GM18520 (cell line): ENCODE results near the gene ZNF512B.
"Not testable (repeated sequence)": the region's sequence is repeated elsewhere in the genome, so short reads cannot be mapped to it uniquely, and the experiment has no call there.

Experiments used
- ATAC-seq: cut with Tn5 transposase; IDR thresholded peaks from one replicate; pipeline ENCODE4 v1.9.1; 2021; ENCODE audit not compliant: unreplicated experiment

ZNF512B gene

DNA sequence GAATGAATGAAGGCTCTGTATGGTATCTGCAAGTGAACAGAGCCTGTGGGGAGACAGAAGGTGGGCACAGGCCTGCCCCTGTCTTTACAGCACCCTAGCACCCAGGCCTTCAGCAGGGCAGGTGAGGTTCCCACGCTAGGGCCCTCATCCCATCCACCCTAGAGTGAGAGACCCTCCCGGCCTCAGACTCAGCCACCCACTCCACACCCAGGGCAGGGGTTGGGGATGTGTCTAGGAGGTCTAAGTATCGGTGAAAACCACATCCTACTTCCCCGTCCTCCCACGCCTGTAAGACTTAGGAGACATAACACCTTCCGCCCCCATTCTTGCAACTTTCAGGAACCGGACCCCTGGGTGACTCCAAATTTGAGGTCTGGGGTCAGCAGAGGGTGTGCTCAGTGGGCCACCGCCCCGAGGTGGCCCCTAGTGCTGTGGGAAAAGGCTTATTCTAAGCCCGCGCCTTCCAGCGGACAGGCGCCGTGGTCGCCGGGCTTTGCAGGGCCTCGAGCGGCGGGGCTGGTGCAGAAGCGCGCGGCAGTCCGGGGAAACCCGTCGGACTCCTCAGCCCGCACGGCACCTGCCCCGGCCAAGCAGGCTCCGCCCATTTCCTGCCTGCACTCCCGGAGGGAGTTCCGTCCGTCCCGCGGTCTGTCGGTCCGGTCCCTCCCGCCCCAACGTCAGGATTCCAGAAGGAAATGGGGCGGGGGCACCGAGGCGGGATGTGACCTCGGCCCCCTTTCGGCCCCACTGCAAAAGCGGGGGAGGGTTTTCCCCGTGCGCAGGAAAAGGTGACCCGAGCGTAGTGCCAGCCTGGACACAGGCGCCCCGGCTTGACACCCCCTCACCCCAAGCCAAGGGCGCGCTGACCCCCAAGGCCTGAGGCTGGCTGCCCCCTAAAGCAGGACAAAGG lies 8.8 kb upstream of the ZNF512B start:
- ATAC-seq, result no peak

DNA sequence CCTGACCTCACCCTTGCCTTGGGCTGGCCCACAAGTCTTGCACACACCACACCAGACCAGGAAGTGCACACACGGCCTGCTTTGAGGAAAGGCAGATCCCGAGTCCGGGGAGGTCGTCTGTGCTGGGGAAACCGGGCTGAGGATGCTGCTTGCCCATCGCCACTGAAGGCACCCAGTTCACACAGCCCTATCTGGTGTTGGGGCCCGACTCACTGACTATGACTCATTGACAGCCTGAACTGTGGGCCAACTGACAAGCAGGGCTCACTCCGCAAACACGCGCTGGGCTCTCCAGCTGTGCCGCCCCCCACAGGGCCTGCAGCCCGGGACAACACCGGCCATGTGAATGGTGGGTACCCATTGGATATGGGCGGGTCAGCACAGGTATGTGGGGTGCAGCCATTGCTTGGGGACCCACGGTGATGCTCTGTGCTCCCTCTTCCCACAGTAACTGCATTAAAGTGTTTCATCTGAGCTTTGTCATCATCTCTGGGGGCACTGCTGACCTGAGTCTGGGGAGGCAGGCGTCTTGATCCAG lies 8.1 kb upstream of the ZNF512B start:
- ATAC-seq, result no peak

DNA sequence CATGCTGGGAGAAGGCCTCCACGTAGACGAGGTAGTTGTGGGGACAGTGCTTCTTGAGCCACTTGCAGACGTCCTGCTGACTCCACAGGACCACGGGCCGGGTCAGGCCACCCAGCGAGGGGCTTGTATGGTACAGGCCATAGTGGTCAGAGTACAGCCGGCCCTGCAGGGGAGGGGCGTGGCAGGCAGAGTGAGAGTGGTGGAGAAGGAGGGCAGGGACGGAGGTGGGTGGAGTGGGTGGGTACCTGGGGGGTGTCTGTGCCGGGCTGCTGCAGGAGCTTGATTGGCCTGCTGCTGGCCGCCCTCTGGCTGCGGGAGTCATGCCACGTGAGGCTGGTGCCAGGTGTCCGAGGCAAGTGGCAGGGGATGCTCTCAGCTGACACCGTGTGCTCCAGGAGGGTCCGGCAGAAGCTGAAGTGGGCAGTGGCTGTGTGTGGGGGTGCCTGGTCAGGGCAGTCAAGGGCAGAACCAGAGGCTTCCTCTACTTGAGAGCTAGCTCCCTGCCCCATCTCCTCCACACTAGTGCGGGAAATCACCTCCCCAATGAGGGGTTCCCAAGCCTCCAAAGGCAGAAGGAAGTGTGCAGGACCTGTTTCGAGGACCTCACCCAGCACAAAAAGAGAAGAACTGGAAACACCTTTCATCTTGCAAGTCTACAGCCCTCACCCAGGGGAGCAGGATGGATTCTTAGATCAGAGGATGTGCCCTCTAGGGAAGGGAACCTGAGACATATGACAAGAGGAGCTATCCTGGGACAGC lies 7.4 kb upstream of the ZNF512B start:
- ATAC-seq, result no peak

DNA sequence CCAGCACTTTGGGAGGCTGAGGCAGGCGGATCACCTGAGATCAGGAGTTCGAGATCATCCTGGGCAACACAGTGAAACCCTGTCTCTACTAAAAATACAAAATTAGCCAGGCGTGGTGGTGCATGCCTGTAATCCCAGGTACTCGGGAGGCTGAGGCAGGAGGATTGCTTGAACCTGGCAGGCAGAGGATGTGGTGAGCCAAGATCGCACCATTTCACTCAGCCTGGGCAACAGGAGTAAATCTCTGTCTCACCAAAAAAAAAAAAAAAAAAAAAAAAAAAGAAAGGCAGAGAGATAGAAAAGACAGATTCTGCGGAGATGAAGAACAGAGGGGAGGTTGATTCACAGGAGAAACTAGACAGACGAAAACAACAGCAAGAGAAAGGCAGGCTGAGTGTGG lies 6.8 kb upstream of the ZNF512B start:
- ATAC-seq, result not testable (repeated sequence)

DNA sequence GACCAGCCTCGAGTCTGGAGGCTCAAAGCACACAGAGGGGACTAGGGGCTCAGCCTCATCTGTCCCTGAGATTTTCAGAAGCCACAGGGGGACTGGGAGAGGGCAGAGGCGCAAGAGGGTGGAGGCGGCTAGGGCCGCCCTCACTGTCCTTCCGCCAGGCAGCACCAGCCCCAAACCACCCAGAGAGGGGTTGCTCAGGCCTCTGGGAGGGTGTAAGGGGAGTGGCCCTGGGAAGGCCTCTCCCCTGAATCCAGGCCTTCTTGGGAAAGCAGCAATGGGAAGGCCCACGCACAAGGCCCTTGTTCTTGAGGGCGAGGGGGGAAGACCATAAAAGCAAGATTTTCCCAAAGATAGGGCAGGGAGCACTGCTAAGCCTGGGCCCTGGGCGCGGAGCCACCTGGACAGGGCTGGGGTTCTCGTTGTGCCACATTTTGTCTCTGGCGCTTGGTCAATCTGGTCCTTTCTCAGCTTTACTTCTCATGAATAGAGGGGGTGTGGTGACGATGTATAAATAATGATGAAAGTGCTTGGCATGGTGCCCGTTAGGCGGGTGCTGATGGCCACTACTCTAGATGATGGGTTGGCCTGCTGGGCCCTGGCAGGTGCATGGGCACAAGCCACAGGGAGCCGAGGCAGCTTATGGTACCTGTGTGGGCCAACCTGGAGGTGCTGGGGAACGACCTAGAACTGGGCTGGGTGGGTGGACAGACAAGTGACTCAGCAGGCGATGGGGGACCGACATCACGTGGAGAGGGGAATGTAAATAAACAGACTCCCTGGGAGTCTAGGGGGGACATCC lies 4.9 kb upstream of the ZNF512B start:
- ATAC-seq, result no peak

DNA sequence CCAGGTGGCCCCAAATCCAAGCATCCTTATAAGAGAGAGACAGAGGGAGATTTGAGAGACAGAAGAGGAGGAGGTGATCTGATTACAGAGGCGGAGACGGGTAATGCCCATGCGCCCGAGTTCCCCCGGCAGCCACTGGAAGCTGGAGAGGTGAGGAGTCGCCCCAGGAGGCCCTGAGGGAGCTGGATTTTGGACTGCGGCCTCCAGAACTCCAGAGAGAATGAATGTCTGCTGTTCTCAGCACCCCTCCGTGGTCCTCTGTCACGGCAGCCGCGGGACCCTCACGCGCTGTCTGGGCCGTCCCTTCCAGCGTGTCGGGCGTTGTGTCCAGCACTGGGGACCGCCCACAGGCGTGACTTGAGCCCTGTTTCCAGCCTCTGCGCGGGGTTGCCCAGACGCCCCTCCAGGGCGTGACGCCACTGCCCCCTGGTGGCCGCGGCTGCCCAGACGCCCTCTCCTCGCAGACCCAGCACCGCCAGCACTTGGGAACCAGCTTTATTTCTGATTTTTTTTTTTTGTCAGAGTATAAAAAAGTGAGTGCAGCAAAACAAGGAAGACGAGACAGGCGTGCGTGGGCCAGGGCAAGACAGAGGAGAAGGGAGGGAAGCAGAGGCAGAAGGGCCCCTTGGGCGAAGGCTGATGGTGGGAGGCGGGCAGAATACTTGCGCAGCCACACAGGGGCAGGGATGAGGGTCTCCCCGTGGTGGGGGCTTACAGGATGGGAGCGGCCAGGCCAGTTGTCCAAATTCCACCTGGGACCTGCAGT lies 4.1 kb upstream of the ZNF512B start:
- ATAC-seq, result peak; percentile 29

DNA sequence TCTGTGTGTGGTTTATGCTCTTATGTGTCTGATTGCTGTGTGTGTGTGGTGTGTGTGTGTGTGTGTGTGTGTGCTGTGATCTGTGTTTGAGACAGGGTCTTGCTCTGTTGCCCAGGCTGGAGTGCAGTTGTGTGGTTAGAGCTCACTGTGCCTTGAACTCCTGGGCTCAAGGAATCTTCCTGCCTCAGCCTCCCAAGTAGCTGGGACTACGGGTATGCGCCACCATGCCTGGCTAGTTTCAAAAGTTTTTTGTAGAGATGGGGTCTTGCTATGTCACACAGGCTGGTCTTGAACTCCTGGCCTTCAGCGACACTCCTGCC lies 3.4 kb upstream of the ZNF512B start:
- no peak for ATAC-seq

DNA sequence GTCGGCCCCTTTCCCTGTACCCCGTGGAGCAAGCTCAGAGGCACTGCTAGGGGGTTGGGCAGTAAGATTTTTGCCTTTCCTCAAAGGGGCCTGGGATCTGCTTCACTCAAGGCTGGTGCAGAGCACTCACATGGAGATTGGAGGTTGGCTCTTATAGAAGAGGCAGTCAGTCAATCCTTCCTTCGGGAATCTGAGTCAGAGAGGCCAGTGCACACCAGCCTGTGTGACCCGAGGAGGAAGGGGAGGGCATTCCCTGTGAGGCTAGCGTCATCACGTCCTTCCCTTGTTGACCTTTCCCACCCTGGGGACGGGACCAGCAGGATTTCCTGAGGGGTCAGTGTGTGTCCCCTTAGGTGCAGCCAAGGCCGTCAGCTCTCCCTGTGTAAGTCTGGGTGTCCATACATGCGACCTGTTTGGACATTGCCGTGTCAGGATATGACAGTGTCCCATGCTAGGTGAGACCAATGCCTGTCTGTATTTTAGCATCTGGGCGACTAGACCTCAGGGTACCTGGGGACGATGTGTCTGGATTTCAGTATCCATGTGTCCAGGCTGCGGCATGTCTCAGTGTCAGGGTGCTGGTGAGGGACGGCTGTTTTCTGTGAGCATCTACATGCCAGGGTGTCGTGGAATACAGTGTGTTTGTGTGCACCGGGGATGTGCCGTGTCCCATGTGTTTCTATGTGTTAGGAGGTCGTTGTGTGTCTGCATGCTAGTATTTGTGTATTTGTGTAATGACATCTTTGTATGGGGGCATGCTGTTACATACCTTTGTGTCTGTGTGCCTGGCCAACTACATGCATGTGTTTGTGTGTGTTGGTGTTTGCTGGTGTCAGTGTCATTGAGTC lies 2.8 kb upstream of the ZNF512B start:
- no peak for ATAC-seq

DNA sequence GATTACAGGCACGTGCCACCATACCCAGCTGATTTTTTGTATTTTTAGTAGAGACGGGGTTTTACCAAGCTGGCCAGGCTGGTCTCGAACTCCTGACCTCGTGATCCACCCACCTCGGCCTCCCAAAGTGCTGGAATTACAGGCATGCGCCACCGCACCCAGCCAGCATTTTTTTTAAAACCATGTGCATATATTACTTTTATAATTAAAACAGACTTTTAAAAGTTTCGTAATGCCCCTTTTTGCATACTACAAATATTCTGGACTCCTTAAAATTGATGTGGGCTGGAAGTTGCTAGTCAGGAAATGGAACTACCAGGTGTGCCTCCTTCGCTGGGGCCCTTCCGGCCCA lies 2.2 kb upstream of the ZNF512B start:
- not testable (repeated sequence) for ATAC-seq

DNA sequence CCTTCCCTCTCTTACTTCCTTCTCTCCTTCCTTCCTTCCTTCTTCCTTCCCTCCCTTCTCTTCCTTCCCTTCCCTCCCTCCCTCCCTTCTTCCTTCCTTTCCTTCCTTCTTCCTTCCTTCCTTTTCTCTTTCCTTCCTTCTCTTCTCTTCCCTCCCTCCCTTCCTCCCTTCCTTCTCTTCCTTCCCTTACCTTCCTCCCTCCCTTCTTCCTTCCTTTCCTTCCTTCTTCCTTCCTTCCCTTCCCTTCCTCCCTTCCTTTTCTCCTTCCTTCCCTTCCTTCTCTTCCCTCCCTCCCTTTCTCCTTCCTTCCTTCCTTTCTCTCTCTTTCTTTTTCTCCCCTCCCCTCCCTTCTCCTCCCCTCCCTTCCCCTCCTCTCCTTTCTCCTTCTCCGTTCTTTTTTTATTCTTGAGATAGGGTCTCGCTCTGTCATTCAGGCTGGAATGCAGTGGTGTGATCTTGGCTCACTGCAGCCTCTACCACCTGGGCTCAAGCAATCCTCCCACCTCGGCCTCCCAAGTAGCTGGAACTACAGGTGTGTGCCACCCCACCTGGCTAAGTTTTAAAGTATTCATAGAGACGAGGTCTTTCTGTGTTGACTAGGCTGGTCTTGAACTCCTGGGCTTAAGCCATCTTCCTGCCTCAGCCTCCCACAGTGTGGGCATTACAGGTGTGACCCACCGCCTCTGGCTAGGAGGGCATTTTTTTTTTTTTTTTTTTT lies 1.1 kb upstream of the ZNF512B start:
- no peak for ATAC-seq

DNA sequence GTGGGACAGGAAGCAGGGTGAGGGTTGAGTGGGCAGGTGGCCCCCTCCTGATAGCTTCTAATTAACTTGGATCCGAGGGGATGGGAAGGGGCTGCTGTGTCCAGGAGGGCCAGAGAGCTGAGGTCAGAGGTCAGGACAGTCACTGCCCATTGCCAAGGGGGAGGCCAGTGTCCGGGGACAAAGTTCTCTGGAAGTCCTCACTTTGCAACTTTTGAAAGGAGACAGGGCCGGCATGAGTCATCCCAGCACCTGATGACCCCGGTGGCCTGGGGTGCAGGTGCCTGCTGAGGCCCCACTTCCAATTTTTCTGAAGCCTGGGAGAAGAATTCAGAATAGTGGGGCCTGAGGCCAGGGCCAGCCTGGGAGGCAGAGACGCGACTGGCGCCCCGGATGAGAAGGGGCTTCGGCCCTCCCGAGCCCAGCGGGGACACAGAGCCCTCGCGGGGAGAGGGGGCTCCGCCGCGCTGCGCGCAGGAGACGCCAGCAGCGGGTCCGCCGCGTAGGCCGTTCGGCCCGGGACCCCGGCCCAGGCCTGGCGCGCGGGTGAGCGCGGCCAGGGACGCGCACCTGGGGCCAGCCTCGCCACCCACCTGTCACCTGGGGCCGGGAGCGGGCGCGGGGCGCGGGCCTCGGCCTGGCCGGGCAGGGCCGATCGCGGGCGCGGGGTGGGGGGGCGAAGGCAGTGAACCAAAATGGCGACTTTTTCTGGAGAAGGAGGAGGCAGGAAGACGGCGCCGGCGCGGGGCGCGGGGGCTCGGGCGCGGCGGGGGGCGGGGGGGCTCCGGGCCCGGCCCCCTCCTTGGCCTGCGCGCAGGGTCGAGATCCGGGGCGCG lies 586 bp downstream of the ZNF512B start:
- ATAC-seq, result no peak

DNA sequence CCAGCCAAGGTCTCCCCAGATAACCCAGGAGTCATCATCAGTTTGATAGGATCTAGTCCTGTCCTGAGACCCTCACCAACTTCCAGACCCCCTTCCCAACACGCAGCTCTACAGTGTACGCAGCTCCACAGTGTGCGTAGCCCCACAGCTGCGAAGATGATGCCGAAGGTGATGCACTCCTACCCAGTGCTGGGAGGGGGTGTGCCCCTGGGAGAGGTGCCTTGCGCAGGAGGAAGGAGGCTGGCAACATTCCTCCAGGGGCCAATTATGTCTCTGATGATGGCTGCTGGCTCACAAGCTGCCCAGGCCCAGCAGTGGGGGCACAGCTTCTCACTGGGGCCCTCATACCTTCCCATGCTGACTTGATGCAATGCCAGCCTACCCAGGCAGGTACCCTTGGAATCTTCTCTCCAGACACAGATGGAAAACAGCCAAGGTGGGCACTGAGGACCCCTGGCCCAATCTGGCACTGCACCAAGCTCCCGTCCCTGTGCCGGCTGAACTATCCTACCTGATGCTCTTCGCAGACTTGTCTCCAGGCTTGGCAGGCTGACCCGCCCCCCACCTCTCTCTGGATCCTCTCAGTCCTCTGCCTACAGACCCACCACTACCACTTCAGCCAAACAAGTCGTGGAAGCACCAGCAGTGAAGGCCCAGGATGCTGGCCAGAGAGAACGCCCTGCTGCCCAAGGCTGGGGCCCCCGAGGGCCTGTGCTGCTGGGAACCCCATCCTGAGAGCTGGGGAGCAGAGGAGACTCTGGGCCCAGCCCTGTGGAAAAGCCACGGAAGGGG lies 1.4 kb downstream of the ZNF512B start:
- no peak for ATAC-seq

DNA sequence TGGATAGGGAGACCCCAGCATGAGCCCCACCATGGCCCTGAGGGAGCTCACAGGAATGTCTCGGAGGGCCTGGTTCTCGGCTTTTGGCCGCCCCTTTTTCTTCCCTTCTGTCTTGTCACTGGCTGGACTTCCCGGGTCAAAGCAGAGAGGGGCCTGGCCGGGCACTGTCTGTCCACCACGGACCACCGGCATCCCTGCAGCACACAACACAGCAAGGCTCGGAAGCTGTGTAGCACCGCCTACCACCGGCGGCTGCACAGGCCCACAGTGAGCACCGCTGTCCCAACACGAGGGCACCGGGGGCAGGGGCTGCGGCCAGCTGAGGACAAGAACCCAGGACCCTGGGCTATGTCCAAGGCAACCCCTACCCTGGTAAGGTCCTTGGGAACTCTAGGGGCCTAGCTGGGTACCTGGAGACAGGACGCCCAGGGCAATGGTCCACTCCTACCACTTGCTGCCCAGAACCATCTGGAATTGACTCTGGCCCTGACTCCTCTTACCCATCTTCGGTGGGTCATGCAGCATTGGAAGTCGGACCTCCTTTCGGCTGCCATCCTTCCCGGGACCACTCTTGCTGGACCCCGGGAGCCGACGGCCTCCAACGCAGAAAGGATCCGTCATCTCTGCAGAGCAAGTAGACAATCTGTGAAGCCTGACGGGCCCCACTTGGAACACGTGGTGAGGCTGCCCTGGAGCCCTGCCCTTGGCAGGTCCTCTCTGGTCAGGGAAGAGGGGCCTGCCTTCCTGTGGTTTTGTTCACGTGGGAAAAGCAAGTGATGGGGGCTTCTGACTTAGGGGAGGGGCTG lies 2.2 kb downstream of the ZNF512B start:
- ATAC-seq, result no peak

DNA sequence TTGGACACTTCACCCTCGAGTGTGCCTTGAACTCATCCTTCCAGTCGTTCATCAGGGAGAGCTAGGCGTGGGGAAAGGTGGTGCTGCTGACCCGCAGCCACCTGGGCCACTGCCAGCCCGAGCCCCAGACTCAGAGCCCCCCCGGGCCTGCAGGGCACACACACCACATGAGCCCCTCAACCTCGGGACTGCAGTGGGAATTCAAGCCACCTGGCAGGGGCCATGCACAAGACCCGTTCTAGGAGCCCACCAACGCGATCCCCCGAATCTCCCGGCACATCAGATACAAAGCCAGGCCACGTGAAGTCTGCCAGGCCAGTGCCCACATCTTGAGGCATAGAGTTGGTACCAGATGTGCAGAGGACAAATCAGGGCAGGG lies 2.8 kb downstream of the ZNF512B start:
- ATAC-seq, result no peak

DNA sequence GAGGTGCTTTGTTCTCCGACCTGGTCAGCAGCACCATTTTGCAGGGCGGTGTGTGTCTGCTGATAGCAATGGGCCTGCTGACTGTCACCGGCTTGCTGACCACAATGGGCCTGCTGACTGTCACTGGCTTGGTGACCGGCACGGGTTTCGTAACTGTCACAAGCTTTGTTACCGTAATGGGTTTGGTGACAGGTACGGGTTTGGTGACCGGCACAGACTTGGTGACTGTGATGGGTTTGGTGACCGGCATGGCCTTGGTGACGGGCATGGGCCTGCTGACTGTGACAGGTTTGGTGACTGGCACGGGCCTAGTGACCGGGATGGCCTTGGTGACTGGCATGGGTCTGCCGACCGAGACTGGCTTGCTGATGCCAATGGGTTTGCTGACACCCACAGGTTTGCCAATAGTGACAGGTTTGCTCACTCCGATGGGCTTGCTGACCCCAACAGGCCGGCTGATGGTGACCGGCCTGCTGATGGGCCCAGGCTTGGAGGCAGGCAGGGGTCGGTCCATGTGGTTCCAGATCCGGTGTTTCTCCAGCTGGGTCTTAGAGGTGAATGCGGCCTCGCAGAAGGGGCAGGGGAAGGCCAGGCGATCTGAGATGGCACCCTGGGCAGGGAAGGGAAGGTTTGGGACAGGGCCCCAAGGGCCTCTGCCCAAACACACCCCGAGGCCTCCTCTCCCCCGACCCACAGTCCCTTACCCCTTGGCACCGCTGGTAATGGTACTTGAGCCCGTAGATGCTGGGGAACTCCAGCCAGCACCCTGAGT lies 3.4 kb downstream of the ZNF512B start:
- ATAC-seq, result no peak

DNA sequence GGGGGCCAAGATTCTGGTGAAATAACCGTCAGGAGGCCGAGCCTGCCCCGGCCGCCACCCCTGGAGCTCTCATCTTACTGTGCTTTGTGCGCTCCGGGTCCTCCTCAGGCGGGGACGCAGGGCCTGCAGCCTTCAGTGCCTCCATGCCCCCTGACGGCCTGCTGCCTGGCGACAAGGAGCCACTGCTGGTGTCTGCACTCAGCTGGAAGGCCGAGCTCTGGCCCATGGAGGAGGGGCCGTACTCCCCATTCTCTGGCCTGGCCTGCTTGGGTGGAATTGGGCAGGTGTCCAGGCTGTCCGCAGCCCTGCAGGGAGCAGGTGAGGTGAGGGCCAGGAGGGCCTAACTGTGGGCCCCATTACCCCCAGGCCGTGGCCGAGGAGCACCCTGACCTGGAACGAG lies 5.3 kb downstream of the ZNF512B start:
- ATAC-seq, result no peak
